HEK293 (cell line): ENCODE results near the gene CDH22.

Experiments
- CTCF ChIA-PET: fragments of 350-600 bp; formaldehyde crosslinking; extraction: SDS; loops from one replicate; lab custom pipeline; 2021; ENCODE audit warnings: antibody characterized with exemption; lab: Yijun Ruan, JAX
- POLR2A ChIA-PET: fragments of 300-600 bp; formaldehyde crosslinking; extraction: SDS; loops from one replicate; lab custom pipeline; 2020; ENCODE audit warnings: antibody characterized with exemption, inconsistent platforms; lab: Yijun Ruan, JAX
- H3K27ac ChIP-seq: fragments of 200-500 bp; sonication (Bioruptor generic); 2 replicates; pipeline ENCODE4 v1.5.1; 2014; ENCODE audit warnings: low read depth, low read length, control low read depth, inconsistent platforms; ENCODE audit errors: extremely low read depth
- H3K36me3 ChIP-seq, 2 experiments: fragments of 200-500 bp in 1 of 2; sonication (Bioruptor generic) in 1 of 2; 1 replicate in 1 of 2; 2 replicates in 1 of 2; pipeline ENCODE4 v1.5.1; 2014 to 2017; ENCODE audit warnings: inconsistent platforms in 2 of 2, low read length in 2 of 2; ENCODE audit not compliant: control insufficient read depth in 2 of 2, insufficient read depth in 1 of 2
- H3K4me1 ChIP-seq: fragments of 200-500 bp; sonication (Bioruptor generic); 2 replicates; pipeline ENCODE4 v1.5.1; 2014; ENCODE audit warnings: mild to moderate bottlenecking, low read length, inconsistent platforms; ENCODE audit not compliant: control insufficient read depth, insufficient read depth
- H3K4me3 ChIP-seq: 2 replicates; pipeline ENCODE4 v1.5.1; 2011; ENCODE audit warnings: low read depth, mild to moderate bottlenecking, control low read depth, low read length, moderate library complexity
- H3K9me3 ChIP-seq: fragments of 200-500 bp; sonication (Bioruptor generic); 2 replicates; pipeline ENCODE4 v1.5.1; 2014; ENCODE audit warnings: low read depth, low read length, inconsistent platforms; ENCODE audit not compliant: control insufficient read depth, insufficient read depth
- EGR2 ChIP-seq: fragments of 450-650 bp; formaldehyde crosslinking; IDR thresholded peaks from 2 replicates; pipeline ENCODE4 v1.5.1; 2016; ENCODE audit warnings: low read depth, missing biosample characterization, missing genetic modification characterization
- ELK4 ChIP-seq: IDR thresholded peaks from 2 replicates; pipeline ENCODE4 v1.6.1; 2011; ENCODE audit warnings: mild to moderate bottlenecking, low read depth, low read length, borderline replicate concordance
- FEZF1 ChIP-seq: fragments of 450-650 bp; formaldehyde crosslinking; IDR thresholded peaks from 2 replicates; pipeline ENCODE4 v1.5.1; 2016; ENCODE audit warnings: missing biosample characterization, missing genetic modification characterization
- GLIS1 ChIP-seq: fragments of 450-650 bp; formaldehyde crosslinking; IDR thresholded peaks from 2 replicates; pipeline ENCODE4 v1.5.1; 2016; ENCODE audit warnings: missing biosample characterization, missing genetic modification characterization
- HOXA7 ChIP-seq: sonication (generic); formaldehyde crosslinking; IDR thresholded peaks from 2 replicates; pipeline ENCODE4 v1.8.1; 2022; ENCODE audit warnings: missing genetic modification reagents, borderline replicate concordance
- MEIS1 ChIP-seq: sonication (generic); formaldehyde crosslinking; IDR thresholded peaks from 2 replicates; pipeline ENCODE4 v1.8.1; 2022; ENCODE audit warnings: missing genetic modification reagents, mild to moderate bottlenecking, borderline replicate concordance
- MYNN ChIP-seq: fragments of 450-650 bp; formaldehyde crosslinking; IDR thresholded peaks from 2 replicates; pipeline ENCODE4 v1.5.1; 2016; ENCODE audit warnings: missing biosample characterization, missing genetic modification characterization, borderline replicate concordance
- PRDM1 ChIP-seq: fragments of 450-650 bp; formaldehyde crosslinking; IDR thresholded peaks from 2 replicates; pipeline ENCODE4; 2016; ENCODE audit warnings: missing biosample characterization, missing genetic modification characterization
- ZBTB21 ChIP-seq: fragments of 450-650 bp; formaldehyde crosslinking; IDR thresholded peaks from 2 replicates; pipeline ENCODE4 v1.5.1; 2017; ENCODE audit warnings: missing biosample characterization, missing genetic modification characterization
- ZFHX2 ChIP-seq: fragments of 450-650 bp; formaldehyde crosslinking; conservative IDR thresholded peaks from 2 replicates; pipeline ENCODE4 v1.5.1; 2016; ENCODE audit warnings: missing biosample characterization, missing genetic modification characterization
- ZIC2 ChIP-seq: fragments of 450-650 bp; formaldehyde crosslinking; IDR thresholded peaks from 2 replicates; pipeline ENCODE4 v1.5.1; 2016; ENCODE audit warnings: missing biosample characterization, missing genetic modification characterization
- ZNF121 ChIP-seq: fragments of 450-650 bp; formaldehyde crosslinking; IDR thresholded peaks from 2 replicates; pipeline ENCODE4 v1.5.1; 2016; ENCODE audit warnings: missing biosample characterization, missing genetic modification characterization
- ZNF133 ChIP-seq: fragments of 450-650 bp; formaldehyde crosslinking; IDR thresholded peaks from 2 replicates; pipeline ENCODE4 v1.5.1; 2016; ENCODE audit warnings: missing biosample characterization, missing genetic modification characterization
- ZNF2 ChIP-seq: fragments of 450-650 bp; formaldehyde crosslinking; IDR thresholded peaks from 2 replicates; pipeline ENCODE4 v1.5.1; 2016; ENCODE audit warnings: missing biosample characterization, missing genetic modification characterization
- ZNF202 ChIP-seq: fragments of 450-650 bp; formaldehyde crosslinking; IDR thresholded peaks from 2 replicates; pipeline ENCODE4 v1.5.1; 2016; ENCODE audit warnings: missing biosample characterization, missing genetic modification characterization, borderline replicate concordance
- ZNF248 ChIP-seq: fragments of 450-650 bp; formaldehyde crosslinking; IDR thresholded peaks from 2 replicates; pipeline ENCODE4 v1.5.1; 2017; ENCODE audit warnings: missing biosample characterization, missing genetic modification characterization
- ZNF398 ChIP-seq: fragments of 450-650 bp; formaldehyde crosslinking; IDR thresholded peaks from 2 replicates; pipeline ENCODE4 v1.5.1; 2017; ENCODE audit warnings: missing biosample characterization, missing genetic modification characterization
- ZNF404 ChIP-seq: fragments of 450-650 bp; formaldehyde crosslinking; IDR thresholded peaks from 2 replicates; pipeline ENCODE4 v1.5.1; 2017; ENCODE audit warnings: missing biosample characterization, missing genetic modification characterization
- ZNF521 ChIP-seq: fragments of 450-650 bp; formaldehyde crosslinking; IDR thresholded peaks from 2 replicates; pipeline ENCODE4 v1.5.1; 2017; ENCODE audit warnings: missing biosample characterization, mild to moderate bottlenecking, missing genetic modification characterization
- ZNF544 ChIP-seq: fragments of 450-650 bp; formaldehyde crosslinking; IDR thresholded peaks from 2 replicates; pipeline ENCODE4 v1.5.0; 2017; ENCODE audit warnings: missing biosample characterization, missing genetic modification characterization
- ZNF548 ChIP-seq: fragments of 450-650 bp; formaldehyde crosslinking; IDR thresholded peaks from 2 replicates; pipeline ENCODE4 v1.5.1; 2016; ENCODE audit warnings: missing biosample characterization, missing genetic modification characterization
- ZNF585B ChIP-seq: fragments of 450-650 bp; formaldehyde crosslinking; IDR thresholded peaks from 2 replicates; pipeline ENCODE4 v1.5.1; 2016; ENCODE audit warnings: missing biosample characterization, missing genetic modification characterization
- ZNF626 ChIP-seq: fragments of 450-650 bp; sonication (Bioruptor Pico); formaldehyde crosslinking; IDR thresholded peaks from 2 replicates; pipeline ENCODE4 v1.5.1; 2018; ENCODE audit warnings: missing biosample characterization, missing genetic modification characterization, inconsistent platforms
- ZNF660 ChIP-seq: fragments of 450-650 bp; IDR thresholded peaks from 2 replicates; pipeline ENCODE4 v1.5.1; 2018; ENCODE audit warnings: missing biosample characterization, mild to moderate bottlenecking, missing genetic modification characterization
- TF ChIP-seq, protein P1 (sequence below): fragments of 450-650 bp; formaldehyde crosslinking; IDR thresholded peaks from 2 replicates; pipeline ENCODE4 v1.5.1; 2016; ENCODE audit warnings: missing biosample characterization, missing genetic modification characterization
- TF ChIP-seq, protein P2 (sequence below): fragments of 450-650 bp; formaldehyde crosslinking; IDR thresholded peaks from 2 replicates; pipeline ENCODE4 v1.5.1; 2017; ENCODE audit warnings: missing biosample characterization, missing genetic modification characterization

CDH22 gene

GRCh38 chr20:46130534-46130933 is 177.8 kb downstream of the CDH22 start:
- Histone ChIP-seq H3K36me3 (no peaks in the 10 kb centered on the region), H3K9me3 (no peaks in the 10 kb centered on the region), H3K27ac (no peak overlapping the region), H3K4me1 (no peaks in the 10 kb centered on the region), H3K4me3 (no peak overlapping the region)
- POLR2A ChIA-PET = no interaction called here
- CTCF ChIA-PET = interaction anchor here (0.7 to 4.1 kb wide), 11 partner anchors 11 to 589 kb away, joined by 3 to 45 read pairs (median 4); partner anchors contain the start of gene CD40
- TF ChIP-seq ELK4 (no peak), PRDM1 (tag by site-specific recombination) (0 out of 2 replicates have a peak, but pooled peaks have one; percentile 13), ZNF544 (tag by site-specific recombination) (no peak), MYNN (tag by site-specific recombination) (no peak)
- TF ChIP-seq, protein P1, sequence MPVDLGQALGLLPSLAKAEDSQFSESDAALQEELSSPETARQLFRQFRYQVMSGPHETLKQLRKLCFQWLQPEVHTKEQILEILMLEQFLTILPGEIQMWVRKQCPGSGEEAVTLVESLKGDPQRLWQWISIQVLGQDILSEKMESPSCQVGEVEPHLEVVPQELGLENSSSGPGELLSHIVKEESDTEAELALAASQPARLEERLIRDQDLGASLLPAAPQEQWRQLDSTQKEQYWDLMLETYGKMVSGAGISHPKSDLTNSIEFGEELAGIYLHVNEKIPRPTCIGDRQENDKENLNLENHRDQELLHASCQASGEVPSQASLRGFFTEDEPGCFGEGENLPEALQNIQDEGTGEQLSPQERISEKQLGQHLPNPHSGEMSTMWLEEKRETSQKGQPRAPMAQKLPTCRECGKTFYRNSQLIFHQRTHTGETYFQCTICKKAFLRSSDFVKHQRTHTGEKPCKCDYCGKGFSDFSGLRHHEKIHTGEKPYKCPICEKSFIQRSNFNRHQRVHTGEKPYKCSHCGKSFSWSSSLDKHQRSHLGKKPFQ = no peak

DNA sequence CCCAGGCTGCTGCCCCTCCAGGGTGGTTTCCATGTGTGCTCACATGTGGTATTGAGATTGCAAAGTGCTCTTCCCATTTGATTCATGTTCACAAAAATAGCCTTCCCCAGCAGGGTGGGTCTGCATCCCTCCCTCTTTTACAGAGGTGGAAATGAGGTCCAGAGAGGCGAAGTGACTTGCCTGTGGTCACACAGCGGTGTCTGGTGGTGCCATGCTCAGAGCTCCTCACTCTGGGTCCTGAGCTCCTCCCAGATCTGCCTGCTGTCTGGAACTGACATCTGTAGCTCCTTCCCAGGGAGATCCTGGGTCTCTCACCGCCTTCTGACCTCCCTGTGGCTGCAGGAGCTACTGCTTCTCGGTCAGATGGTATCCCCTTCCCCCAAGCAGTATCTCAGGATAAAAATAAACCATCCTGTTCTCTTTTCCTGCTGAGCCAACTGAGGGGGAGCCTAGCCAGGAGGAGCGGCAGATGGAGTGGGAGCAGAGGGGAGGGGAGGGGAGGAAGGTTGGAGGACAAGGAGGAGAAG is 178.3 kb downstream of the CDH22 start:
- no peak for TF ChIP-seq ZNF398 (tag by site-specific recombination)
- TF ChIP-seq ZNF660 (tag by site-specific recombination) = no peak
- 0 out of 2 replicates have a peak, but pooled peaks have one; percentile 9 for TF ChIP-seq ZIC2 (tag by site-specific recombination)
- H3K4me3 ChIP-seq = no peak overlapping the region
- no peaks in the 10 kb centered on the region for H3K9me3 ChIP-seq
- ChIA-PET POLR2A (no interaction called here), CTCF (interaction anchor here (0.7 to 4.1 kb wide), 19 partner anchors 9 to 308 kb away, joined by 3 to 45 read pairs (median 4); partner anchors contain the start of gene CD40)
- H3K36me3 ChIP-seq = no peaks in the 10 kb centered on the region
- no peak overlapping the region for H3K27ac ChIP-seq
- H3K4me1 ChIP-seq = no peaks in the 10 kb centered on the region

DNA sequence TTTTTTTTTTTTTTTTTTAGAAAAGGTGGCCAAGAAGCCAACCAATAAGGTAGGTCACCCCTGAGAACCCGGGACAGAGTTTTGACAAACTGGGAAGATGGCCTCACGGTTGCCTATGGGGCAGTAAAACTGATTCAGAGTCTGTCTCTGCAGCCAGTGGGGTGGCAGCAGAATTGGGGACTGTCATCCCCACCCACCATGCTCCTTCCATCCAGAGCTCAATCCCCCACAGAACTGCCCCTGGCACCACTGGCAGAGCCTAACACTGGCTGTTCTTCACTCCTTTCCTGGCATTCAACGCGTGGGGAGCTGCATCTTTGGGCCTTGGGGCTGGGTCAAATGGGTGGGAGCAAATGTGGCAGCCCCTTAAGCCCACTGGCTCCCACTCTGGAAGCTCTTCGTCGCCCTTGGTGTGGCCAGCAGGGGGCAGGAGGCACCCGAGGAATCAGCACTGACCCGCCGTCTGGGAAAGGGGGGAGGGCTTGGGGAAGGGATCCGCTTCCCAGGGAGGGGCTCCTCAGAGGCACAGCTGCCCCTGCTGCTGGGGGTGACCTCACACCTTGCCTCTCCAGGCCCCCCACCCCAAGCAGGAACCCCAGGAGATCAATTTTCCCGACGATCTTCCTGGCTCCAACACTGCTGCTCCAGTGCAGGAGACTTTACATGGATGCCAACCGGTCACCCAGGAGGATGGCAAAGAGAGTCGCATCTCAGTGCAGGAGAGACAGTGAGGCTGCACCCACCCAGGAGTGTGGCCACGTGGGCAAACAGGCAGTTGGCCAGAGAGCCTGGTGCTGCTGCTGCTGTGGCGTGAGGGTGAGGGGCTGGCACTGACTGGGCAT is 179.8 kb downstream of the CDH22 start:
- Histone ChIP-seq H3K27ac (no peak overlapping the region), H3K36me3 (no peaks in the 10 kb centered on the region), H3K9me3 (no peaks in the 10 kb centered on the region), H3K4me1 (no peaks in the 10 kb centered on the region), H3K4me3 (no peak overlapping the region)
- ChIA-PET CTCF (interaction anchor here (0.5 to 4.1 kb wide), 32 partner anchors 8 to 309 kb away, joined by 3 to 45 read pairs (median 4); partner anchors contain the start of gene CD40), POLR2A (no interaction called here)
- TF ChIP-seq ZNF121 (tag by site-specific recombination) (no peak), ZBTB21 (tag by site-specific recombination) (no peak), ZFHX2 (tag by site-specific recombination) (peak; percentile 34), ZNF548 (tag by site-specific recombination) (no peak), ZNF521 (no peak), ZNF202 (no peak), ZNF2 (tag by site-specific recombination) (0 out of 2 replicates have a peak, but pooled peaks have one; percentile 16), GLIS1 (tag by site-specific recombination) (peak; percentile 88), MEIS1 (CRISPR knock-in tag) (no peak), ZNF626 (tag by site-specific recombination) (no peak), HOXA7 (CRISPR knock-in tag) (no peak), FEZF1 (tag by site-specific recombination) (no peak), EGR2 (tag by site-specific recombination) (0 out of 2 replicates have a peak, but pooled peaks have one; percentile 22), ZNF133 (tag by site-specific recombination) (no peak), ZNF404 (no peak), ZNF585B (tag by site-specific recombination) (no peak), ZNF248 (tag by site-specific recombination) (no peak)
- TF ChIP-seq, protein P2, sequence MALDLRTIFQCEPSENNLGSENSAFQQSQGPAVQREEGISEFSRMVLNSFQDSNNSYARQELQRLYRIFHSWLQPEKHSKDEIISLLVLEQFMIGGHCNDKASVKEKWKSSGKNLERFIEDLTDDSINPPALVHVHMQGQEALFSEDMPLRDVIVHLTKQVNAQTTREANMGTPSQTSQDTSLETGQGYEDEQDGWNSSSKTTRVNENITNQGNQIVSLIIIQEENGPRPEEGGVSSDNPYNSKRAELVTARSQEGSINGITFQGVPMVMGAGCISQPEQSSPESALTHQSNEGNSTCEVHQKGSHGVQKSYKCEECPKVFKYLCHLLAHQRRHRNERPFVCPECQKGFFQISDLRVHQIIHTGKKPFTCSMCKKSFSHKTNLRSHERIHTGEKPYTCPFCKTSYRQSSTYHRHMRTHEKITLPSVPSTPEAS (tag by site-specific recombination) = no peak
